Measurements from ENCODE around the gene GNG13.

DNA sequence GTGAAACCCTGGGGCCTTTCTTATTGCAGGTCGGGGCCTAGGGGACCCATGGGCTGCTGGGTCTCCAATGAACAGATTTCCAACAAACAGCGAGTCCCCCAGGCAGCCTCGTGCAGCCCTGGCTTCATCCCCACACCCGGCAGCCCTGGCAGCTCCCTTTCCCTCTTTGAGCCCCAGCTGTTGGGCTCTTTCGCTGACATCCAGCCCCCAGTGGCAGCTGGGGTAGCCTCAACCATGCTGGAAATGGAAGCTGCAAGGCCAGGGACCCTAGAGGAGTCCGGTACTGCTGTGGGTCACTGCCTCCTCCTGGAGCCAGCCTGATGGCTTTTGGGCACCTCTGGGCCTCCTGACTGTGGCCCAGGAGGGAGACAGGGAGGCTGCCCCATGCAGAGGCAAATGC is 18.3 kb downstream of the GNG13 start:
- TF ChIP-seq MAX (IDR thresholded peaks at IDR 0.05) (no peak), EGR1 (IDR thresholded peaks at IDR 0.05) (no peak), RAD21 (IDR thresholded peaks at IDR 0.05; ENCODE audit: low read depth) (no peak), REST (IDR thresholded peaks at IDR 0.05; ENCODE audit: low read depth) (no peak), CEBPB (IDR thresholded peaks at IDR 0.05) (no peak), TAF1 (IDR thresholded peaks at IDR 0.05; ENCODE audit: low read depth) (no peak), FOXM1 (IDR thresholded peaks at IDR 0.05; ENCODE audit: borderline replicate concordance, low read depth) (no peak), EP300 (IDR thresholded peaks at IDR 0.05; ENCODE audit: borderline replicate concordance) (no peak), NFIC (IDR thresholded peaks at IDR 0.05) (no peak), USF1 (IDR thresholded peaks at IDR 0.05) (no peak), ZBTB7A (IDR thresholded peaks at IDR 0.05; ENCODE audit: low read depth) (no peak), YY1 (IDR thresholded peaks at IDR 0.05; ENCODE audit: low read depth) (no peak), TEAD4 (IDR thresholded peaks at IDR 0.05) (no peak), CREB1 (IDR thresholded peaks at IDR 0.05; ENCODE audit: low read depth) (no peak)

Measured in Ishikawa (cell line).